Brain microvascular endothelial cell (primary cell): ENCODE measurements around the gene ZDHHC8.

Experiments
- DNase-seq: peaks from one replicate; pipeline ENCODE4 v3.0.0-alpha.2; 2020
- H3K27ac ChIP-seq: fragments of 250-450 bp; sonication (Bioruptor Pico); 2 replicates; pipeline ENCODE4 v1.5.1; 2020; ENCODE audit warnings: mild to moderate bottlenecking, moderate library complexity
- H3K27me3 ChIP-seq: fragments of 250-450 bp; sonication (Bioruptor Pico); replicated peaks from 2 replicates; pipeline ENCODE4 v1.5.1; 2020; ENCODE audit warnings: mild to moderate bottlenecking
- H3K36me3 ChIP-seq: fragments of 250-450 bp; sonication (Bioruptor Pico); replicated peaks from 2 replicates; pipeline ENCODE4 v1.5.1; 2020; ENCODE audit warnings: mild to moderate bottlenecking
- H3K4me3 ChIP-seq: 2 replicates; pipeline ENCODE4 v1.5.1; 2011; ENCODE audit warnings: low read depth, mild to moderate bottlenecking, control low read depth, low read length, moderate library complexity
- CTCF ChIP-seq: IDR thresholded peaks from 2 replicates; pipeline ENCODE4 v1.5.1; 2011; ENCODE audit warnings: low read depth, mild to moderate bottlenecking, moderate library complexity, low read length, control low read depth, inconsistent platforms; ENCODE audit errors: missing control alignments
- in situ Hi-C: cut with HindIII; loops from 2 replicates; pipeline ENCODE4 v1.10.0; 2017; ENCODE audit warnings: low sequenced_read_pairs, low pct_ligation_motif_present

ZDHHC8 gene

GRCh38 chr22:20111689-20112622 is 19.6 kb upstream of the ZDHHC8 start:
- no peaks in the 10 kb centered on the region for H3K27me3 ChIP-seq
- no peak for TF ChIP-seq CTCF
- peaks cover 79% of the 10 kb centered on the region for H3K36me3 ChIP-seq
- in situ Hi-C loops, result no loop called here
- H3K27ac ChIP-seq, result no peak overlapping the region
- no peak for DNase-seq
- H3K4me3 ChIP-seq, result no peak overlapping the region

- H3K27ac ChIP-seq, result no peak overlapping the region
- in situ Hi-C loops, result no loop called here
- no peak for DNase-seq
These were observed 18.7 kb upstream of the ZDHHC8 start for GRCh38 chr22:20112623-20113511.

GRCh38 chr22:20113551-20114310 is 17.9 kb upstream of the ZDHHC8 start:
- H3K27me3 ChIP-seq, result no peaks in the 10 kb centered on the region
- DNase-seq, result no peak
- H3K4me3 ChIP-seq, result no peak overlapping the region
- peaks cover 63% of the 10 kb centered on the region for H3K36me3 ChIP-seq
- H3K27ac ChIP-seq, result no peak overlapping the region
- no peak for TF ChIP-seq CTCF
- in situ Hi-C loops, result no loop called here

More at GRCh38 chr22:20112623-20113511, 18.7 kb upstream of the ZDHHC8 start:
- Histone ChIP-seq H3K4me3 (no peak overlapping the region), H3K27me3 (no peaks in the 10 kb centered on the region), H3K36me3 (peaks cover 70% of the 10 kb centered on the region)
- no peak for TF ChIP-seq CTCF

GRCh38 chr22:20114506-20115475 is 16.8 kb upstream of the ZDHHC8 start:
- in situ Hi-C loops, result no loop called here
- Histone ChIP-seq H3K27ac (no peak overlapping the region), H3K4me3 (no peak overlapping the region), H3K27me3 (no peaks in the 10 kb centered on the region), H3K36me3 (peaks cover 65% of the 10 kb centered on the region)
- no peak for DNase-seq
- no peak for TF ChIP-seq CTCF
